HepG2 (cell line): ENCODE results near the gene FGD5.

ENCODE experiments used
- ARID2 ChIP-seq: sonication (generic); formaldehyde crosslinking; IDR thresholded peaks from 2 replicates; pipeline ENCODE4 v1.8.1; 2022; ENCODE audit warnings: mild to moderate bottlenecking, missing genetic modification reagents, borderline replicate concordance
- ATF2 ChIP-seq: sonication (generic); formaldehyde crosslinking; IDR thresholded peaks from 2 replicates; pipeline ENCODE4 v1.4.0; 2020; ENCODE audit warnings: missing genetic modification reagents
- CTCF ChIP-seq: sonication (generic); formaldehyde crosslinking; IDR thresholded peaks from 2 replicates; pipeline ENCODE4 v1.5.0; 2020; ENCODE audit warnings: mild to moderate bottlenecking, missing genetic modification reagents, moderate library complexity
- EZH2 ChIP-seq: conservative IDR thresholded peaks from 2 replicates; pipeline ENCODE4 v1.6.1; 2012; ENCODE audit warnings: mild to moderate bottlenecking, low read depth, low read length, moderate library complexity
- GMEB1 ChIP-seq: sonication (generic); formaldehyde crosslinking; IDR thresholded peaks from 2 replicates; pipeline ENCODE4 v1.5.1; 2020; ENCODE audit warnings: missing genetic modification reagents, mild to moderate bottlenecking, borderline replicate concordance
- POLR2G ChIP-seq: fragments of 200-400 bp; formaldehyde crosslinking; IDR thresholded peaks from 2 replicates; pipeline ENCODE4 v1.6.1; 2018; ENCODE audit warnings: mild to moderate bottlenecking, low read depth, low read length, moderate library complexity
- REST ChIP-seq, 2 experiments: IDR thresholded peaks; 2 replicates each; pipeline ENCODE4 v1.6.1; 2011 to 2012; ENCODE audit warnings: low read length in 2 of 2, borderline replicate concordance in 1 of 2, low read depth in 1 of 2, mild to moderate bottlenecking in 1 of 2, moderate library complexity in 1 of 2
- REXO4 ChIP-seq: sonication (generic); formaldehyde crosslinking; IDR thresholded peaks from 2 replicates; pipeline ENCODE4 v1.8.0; 2022; ENCODE audit warnings: missing genetic modification reagents, mild to moderate bottlenecking, borderline replicate concordance
- SUZ12 ChIP-seq: fragments of 150-350 bp; IDR thresholded peaks from 2 replicates; pipeline ENCODE4 v1.6.1; 2014; ENCODE audit warnings: low read depth, low read length
- ZNF605 ChIP-seq: sonication (generic); formaldehyde crosslinking; IDR thresholded peaks from 2 replicates; pipeline ENCODE4 v1.8.0; 2022; ENCODE audit warnings: mild to moderate bottlenecking, missing genetic modification reagents

GRCh38 chr3:14812196-14812790 lies 6.5 kb upstream of the FGD5 start:
- TF ChIP-seq ZNF605 (CRISPR knock-in tag) (no peak), POLR2G (no peak), REST (IDR thresholded peaks at IDR 0.05; ENCODE audit: borderline replicate concordance in 1 of 2, low read depth in 1 of 2, low read length in 2 of 2) (no peak), SUZ12 (no peak), GMEB1 (CRISPR knock-in tag) (no peak), EZH2 (no peak), CTCF (CRISPR knock-in tag) (no peak), ARID2 (CRISPR knock-in tag) (no peak), REXO4 (CRISPR knock-in tag) (no peak), ATF2 (CRISPR knock-in tag) (no peak)
